ENCODE data around the gene ZNF280B. TPM values are rescaled to one million over a fixed set of nuclear protein-coding genes. Genes with fewer than 3 reads are reported as not detected.

Gene ZNF280B
- total and polyA plus RNA-seq, 2 of the 13 experiments (the other 11 are each of a cell fraction or from before 2014, with no cell fraction given) = 3.7 to 3.9 TPM

GRCh38 chr22:22508274-22509176 lies at the start of gene ZNF280B (continued):
- TF ChIP-seq MAZ (IDR thresholded peaks at IDR 0.05; ENCODE audit: borderline replicate concordance, low read depth, low read length) = peak; percentile 54; the same call in 1 of the 2 replicates
- peak; percentile 79 for TF ChIP-seq MAZ (CRISPR knock-in tag; IDR thresholded peaks at IDR 0.05; ENCODE audit: low read depth)
- no peak for TF ChIP-seq NCOA5 (CRISPR knock-in tag; IDR thresholded peaks at IDR 0.05)
- TF ChIP-seq SOX13 (IDR thresholded peaks at IDR 0.05) = no peak
- no peak; a peak in 1 of 4 replicates for TF ChIP-seq SOX13 (CRISPR knock-in tag; conservative IDR thresholded peaks at IDR 0.05 in 1 of 2, IDR thresholded peaks at IDR 0.05 in 1 of 2)
- TF ChIP-seq U2AF2 (IDR thresholded peaks at IDR 0.05; ENCODE audit: low read depth, low read length) = no peak
- no peak for TF ChIP-seq SSRP1 (CRISPR knock-in tag; IDR thresholded peaks at IDR 0.05)
- TF ChIP-seq ZNF350 (CRISPR knock-in tag; IDR thresholded peaks at IDR 0.05; ENCODE audit: borderline replicate concordance, low read depth) = no peak
- TF ChIP-seq LCORL (IDR thresholded peaks at IDR 0.05) = no peak
- no peak for TF ChIP-seq LCORL (CRISPR knock-in tag; IDR thresholded peaks at IDR 0.05)
- peak; percentile 75 for TF ChIP-seq HNF1B (CRISPR knock-in tag; IDR thresholded peaks at IDR 0.05)
- TF ChIP-seq CEBPG (CRISPR knock-in tag; IDR thresholded peaks at IDR 0.05) = no peak
- no peak for TF ChIP-seq TCF7 (IDR thresholded peaks at IDR 0.05; ENCODE audit: low read depth)
- TF ChIP-seq SP2 (CRISPR knock-in tag; IDR thresholded peaks at IDR 0.05) = no peak; the same call in 1 of the 2 replicates
- no peak for TF ChIP-seq BATF2 (CRISPR knock-in tag; IDR thresholded peaks at IDR 0.05)
- no peak for TF ChIP-seq ZSCAN9 (CRISPR knock-in tag; IDR thresholded peaks at IDR 0.05; ENCODE audit: borderline replicate concordance)
- TF ChIP-seq CEBPB (IDR thresholded peaks at IDR 0.05; ENCODE audit: borderline replicate concordance, low read depth, low read length) = no peak
- no peak for TF ChIP-seq MED8 (CRISPR knock-in tag; IDR thresholded peaks at IDR 0.05; ENCODE audit: insufficient replicate concordance)
- TF ChIP-seq ZBTB37 (CRISPR knock-in tag; IDR thresholded peaks at IDR 0.05) = no peak
- peak; percentile 31; the same call in 1 of the 2 replicates for TF ChIP-seq ZBTB26 (CRISPR knock-in tag; IDR thresholded peaks at IDR 0.05; ENCODE audit: borderline replicate concordance)
- TF ChIP-seq FOSL2 (CRISPR knock-in tag; IDR thresholded peaks at IDR 0.05) = no peak
- TF ChIP-seq MTA3 (CRISPR knock-in tag; IDR thresholded peaks at IDR 0.05) = no peak
- TF ChIP-seq HMGXB4 (CRISPR knock-in tag; IDR thresholded peaks at IDR 0.05; ENCODE audit: borderline replicate concordance in 1 of 2, low read depth in 1 of 2) = peak; percentile 84 to 93; a peak in 3 of 4 replicates

All from HepG2 (cell line).